ENCODE results near the gene NCK2. TPM values are rescaled to one million over a fixed set of nuclear protein-coding genes. Genes with fewer than 3 reads are reported as not detected.
A peak's percentile ranks its signal among the peaks of the same experiment; 100 is the strongest.
"Not testable (repeated sequence)": the region's sequence is repeated elsewhere in the genome, so short reads cannot be mapped to it uniquely, and the experiment has no call there.

NCK2 gene
- total and polyA plus RNA-seq, 2 experiments from 2014 or later: 72.6 to 100 TPM

DNA sequence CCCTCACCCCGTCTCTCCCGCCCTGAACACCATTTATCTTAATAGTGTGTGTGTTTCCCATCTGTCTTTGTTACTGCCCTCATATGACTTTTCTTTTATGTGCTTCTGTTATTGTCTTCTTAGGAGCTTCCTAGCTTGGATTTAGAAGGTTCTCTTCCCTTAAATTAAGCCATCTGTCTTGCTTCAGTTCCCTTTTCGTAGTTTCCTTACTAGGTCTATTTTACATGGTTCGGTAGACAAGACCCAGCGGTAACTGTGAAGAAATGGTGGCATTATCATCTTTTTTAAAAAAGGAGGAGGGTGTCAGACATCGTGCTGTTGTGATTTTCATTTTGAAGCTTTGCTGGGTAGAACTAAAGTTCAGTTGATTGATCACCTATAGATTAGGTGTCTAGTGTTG lies 10.3 kb downstream of the NCK2 start:
- no peaks in the 10 kb centered on the region for H3K9me3 ChIP-seq (ENCODE audit: low read depth)
- H3K4me1 ChIP-seq (ENCODE audit: insufficient read depth): peaks cover 8% of the 10 kb centered on the region
- no peak overlapping the region for H3K4me3 ChIP-seq
- WGBS (ENCODE audit: low lambda C conversion rate, missing lambda C conversion rate): 91% methylated on average over 6 of the region's 6 CpGs
- no peak overlapping the region for H2AFZ ChIP-seq
- no peak overlapping the region for H3K27ac ChIP-seq
- no peak for DNase-seq (ENCODE audit: low spot score)
- no peak for TF ChIP-seq EZH2phosphoT487 (IDR thresholded peaks at IDR 0.05; ENCODE audit: low read depth, severe bottlenecking, unreplicated experiment)
- TF ChIP-seq EZH2 (IDR thresholded peaks at IDR 0.05; ENCODE audit: borderline replicate concordance): no peak
- TF ChIP-seq, protein P1, sequence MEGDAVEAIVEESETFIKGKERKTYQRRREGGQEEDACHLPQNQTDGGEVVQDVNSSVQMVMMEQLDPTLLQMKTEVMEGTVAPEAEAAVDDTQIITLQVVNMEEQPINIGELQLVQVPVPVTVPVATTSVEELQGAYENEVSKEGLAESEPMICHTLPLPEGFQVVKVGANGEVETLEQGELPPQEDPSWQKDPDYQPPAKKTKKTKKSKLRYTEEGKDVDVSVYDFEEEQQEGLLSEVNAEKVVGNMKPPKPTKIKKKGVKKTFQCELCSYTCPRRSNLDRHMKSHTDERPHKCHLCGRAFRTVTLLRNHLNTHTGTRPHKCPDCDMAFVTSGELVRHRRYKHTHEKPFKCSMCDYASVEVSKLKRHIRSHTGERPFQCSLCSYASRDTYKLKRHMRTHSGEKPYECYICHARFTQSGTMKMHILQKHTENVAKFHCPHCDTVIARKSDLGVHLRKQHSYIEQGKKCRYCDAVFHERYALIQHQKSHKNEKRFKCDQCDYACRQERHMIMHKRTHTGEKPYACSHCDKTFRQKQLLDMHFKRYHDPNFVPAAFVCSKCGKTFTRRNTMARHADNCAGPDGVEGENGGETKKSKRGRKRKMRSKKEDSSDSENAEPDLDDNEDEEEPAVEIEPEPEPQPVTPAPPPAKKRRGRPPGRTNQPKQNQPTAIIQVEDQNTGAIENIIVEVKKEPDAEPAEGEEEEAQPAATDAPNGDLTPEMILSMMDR (IDR thresholded peaks at IDR 0.05; ENCODE audit: poor library complexity): no peak
- peaks cover 100% of the 10 kb centered on the region for H3K79me2 ChIP-seq
- no peaks in the 10 kb centered on the region for H3K27me3 ChIP-seq
- H3K9me2 ChIP-seq (replicated peaks; ENCODE audit: insufficient read depth): no peaks in the 10 kb centered on the region
- no peaks in the 10 kb centered on the region for H3K36me3 ChIP-seq (replicated peaks; ENCODE audit: insufficient read depth, low read depth)
- peaks cover 81% of the 10 kb centered on the region for H4K20me1 ChIP-seq (ENCODE audit: insufficient read depth, poor library complexity, severe bottlenecking)
- H3K4me2 ChIP-seq: no peak overlapping the region

DNA sequence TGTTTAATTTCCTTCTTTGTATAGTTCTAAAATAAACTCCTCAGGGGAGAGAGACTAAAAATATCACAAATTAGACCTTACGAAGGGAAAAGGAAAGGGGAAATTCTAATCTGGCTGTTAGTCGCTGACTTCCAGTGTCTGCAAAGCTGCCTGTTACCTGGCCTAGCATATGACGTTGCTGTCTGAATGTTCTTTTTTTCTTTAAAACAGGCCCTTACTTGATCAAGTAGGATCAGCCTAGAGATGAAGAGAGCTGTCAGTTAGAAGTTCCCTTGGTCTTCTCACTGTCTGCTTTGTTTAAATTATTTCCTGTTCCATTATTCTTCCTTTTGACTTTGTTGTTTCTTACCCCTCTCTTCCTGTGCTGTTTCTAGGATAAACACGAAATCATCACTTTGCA lies 11.2 kb downstream of the NCK2 start:
- peaks cover 100% of the 10 kb centered on the region for H3K79me2 ChIP-seq
- no peaks in the 10 kb centered on the region for H3K36me3 ChIP-seq (replicated peaks; ENCODE audit: insufficient read depth, low read depth)
- H3K4me3 ChIP-seq: no peak overlapping the region
- no peaks in the 10 kb centered on the region for H3K9me2 ChIP-seq (replicated peaks; ENCODE audit: insufficient read depth)
- H2AFZ ChIP-seq: no peak overlapping the region
- H3K27ac ChIP-seq: peak overlapping the region; percentile 13
- no peak for DNase-seq (ENCODE audit: low spot score)
- no peaks in the 10 kb centered on the region for H3K27me3 ChIP-seq
- 61% methylated on average over 4 of the region's 4 CpGs for WGBS (ENCODE audit: low lambda C conversion rate, missing lambda C conversion rate)
- peaks cover 81% of the 10 kb centered on the region for H4K20me1 ChIP-seq (ENCODE audit: insufficient read depth, poor library complexity, severe bottlenecking)
- no peaks in the 10 kb centered on the region for H3K9me3 ChIP-seq (ENCODE audit: low read depth)
- H3K4me2 ChIP-seq: no peak overlapping the region
- H3K4me1 ChIP-seq (ENCODE audit: insufficient read depth): peaks cover 8% of the 10 kb centered on the region
- TF ChIP-seq EZH2 (IDR thresholded peaks at IDR 0.05; ENCODE audit: borderline replicate concordance): no peak
- no peak for TF ChIP-seq EZH2phosphoT487 (IDR thresholded peaks at IDR 0.05; ENCODE audit: low read depth, severe bottlenecking, unreplicated experiment)
- TF ChIP-seq, protein P1 (IDR thresholded peaks at IDR 0.05; ENCODE audit: poor library complexity): no peak

DNA sequence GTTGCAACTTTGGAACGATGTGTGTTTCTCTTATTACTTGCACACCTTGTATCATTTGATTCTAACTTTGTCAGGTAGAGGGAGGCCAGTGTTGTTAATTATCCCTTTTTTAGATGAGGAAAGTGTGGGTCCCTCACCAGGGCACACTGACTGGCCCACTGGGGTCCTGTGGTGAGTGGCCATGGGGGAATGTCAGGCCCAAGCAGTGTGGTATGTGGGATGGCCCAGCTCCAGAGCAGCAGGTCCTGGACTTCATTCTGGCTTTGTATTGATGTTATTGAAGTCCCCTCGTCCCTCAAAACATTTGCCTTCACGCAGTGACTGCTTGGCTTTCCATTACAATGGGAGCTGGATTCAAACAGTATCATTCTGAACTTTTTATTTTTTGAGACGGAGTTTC lies 11.7 kb downstream of the NCK2 start:
- TF ChIP-seq, protein P1 (IDR thresholded peaks at IDR 0.05; ENCODE audit: poor library complexity): no peak
- TF ChIP-seq EZH2 (IDR thresholded peaks at IDR 0.05; ENCODE audit: borderline replicate concordance): no peak
- no peak for TF ChIP-seq EZH2phosphoT487 (IDR thresholded peaks at IDR 0.05; ENCODE audit: low read depth, severe bottlenecking, unreplicated experiment)
- no peaks in the 10 kb centered on the region for H3K27me3 ChIP-seq
- 90% methylated on average over 4 of the region's 4 CpGs for WGBS (ENCODE audit: low lambda C conversion rate, missing lambda C conversion rate)
- peaks cover 82% of the 10 kb centered on the region for H4K20me1 ChIP-seq (ENCODE audit: insufficient read depth, poor library complexity, severe bottlenecking)
- no peaks in the 10 kb centered on the region for H3K9me2 ChIP-seq (replicated peaks; ENCODE audit: insufficient read depth)
- no peak for DNase-seq (ENCODE audit: low spot score)
- peaks cover 8% of the 10 kb centered on the region for H3K4me1 ChIP-seq (ENCODE audit: insufficient read depth)
- no peak overlapping the region for H2AFZ ChIP-seq
- H3K27ac ChIP-seq: peak overlapping the region; percentile 13
- no peaks in the 10 kb centered on the region for H3K36me3 ChIP-seq (replicated peaks; ENCODE audit: insufficient read depth, low read depth)
- peaks cover 100% of the 10 kb centered on the region for H3K79me2 ChIP-seq
- no peak overlapping the region for H3K4me3 ChIP-seq
- no peak overlapping the region for H3K4me2 ChIP-seq
- no peaks in the 10 kb centered on the region for H3K9me3 ChIP-seq (ENCODE audit: low read depth)

DNA sequence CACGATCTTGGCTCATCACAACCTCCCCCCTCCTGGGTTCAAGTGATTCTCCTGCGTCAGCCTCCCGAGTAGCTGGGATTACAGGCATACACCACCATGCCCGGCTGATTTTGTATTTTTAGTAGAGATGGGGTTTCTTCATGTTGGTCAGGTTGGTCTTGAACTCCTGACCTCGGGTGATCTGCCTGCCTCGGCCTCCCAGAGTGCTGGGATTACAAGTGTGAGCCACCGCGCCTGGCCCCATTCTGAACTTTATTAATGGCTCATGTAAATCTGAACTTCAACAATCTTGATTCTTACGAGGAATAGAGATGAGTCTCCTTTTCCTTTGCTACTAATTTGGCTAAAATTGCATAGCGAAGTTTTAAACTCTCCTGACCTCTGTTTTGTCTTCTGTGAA lies 12.2 kb downstream of the NCK2 start:
- DNase-seq (ENCODE audit: low spot score); H3K9me2 ChIP-seq (replicated peaks; ENCODE audit: insufficient read depth); H3K4me3 ChIP-seq; H3K4me2 ChIP-seq; H3K27me3 ChIP-seq; H3K36me3 ChIP-seq (replicated peaks; ENCODE audit: insufficient read depth, low read depth); H3K9me3 ChIP-seq (ENCODE audit: low read depth); H3K27ac ChIP-seq; H2AFZ ChIP-seq: not testable (repeated sequence)
- Histone ChIP-seq H4K20me1 (ENCODE audit: insufficient read depth, poor library complexity, severe bottlenecking) (peaks cover 84% of the 10 kb centered on the region), H3K4me1 (ENCODE audit: insufficient read depth) (peaks cover 10% of the 10 kb centered on the region), H3K79me2 (peaks cover 100% of the 10 kb centered on the region)
- 88% methylated on average over 10 of the region's 10 CpGs for WGBS (ENCODE audit: low lambda C conversion rate, missing lambda C conversion rate)
